ENCODE measurements around the gene OR4N2. TPM values are rescaled to one million over a fixed set of nuclear protein-coding genes. Genes with fewer than 3 reads are reported as not detected.
"Not testable (repeated sequence)": the region's sequence is repeated elsewhere in the genome, so short reads cannot be mapped to it uniquely, and the experiment has no call there.

Gene OR4N2
- total RNA-seq, 1 donor from 2014 or later: not detected

DNA sequence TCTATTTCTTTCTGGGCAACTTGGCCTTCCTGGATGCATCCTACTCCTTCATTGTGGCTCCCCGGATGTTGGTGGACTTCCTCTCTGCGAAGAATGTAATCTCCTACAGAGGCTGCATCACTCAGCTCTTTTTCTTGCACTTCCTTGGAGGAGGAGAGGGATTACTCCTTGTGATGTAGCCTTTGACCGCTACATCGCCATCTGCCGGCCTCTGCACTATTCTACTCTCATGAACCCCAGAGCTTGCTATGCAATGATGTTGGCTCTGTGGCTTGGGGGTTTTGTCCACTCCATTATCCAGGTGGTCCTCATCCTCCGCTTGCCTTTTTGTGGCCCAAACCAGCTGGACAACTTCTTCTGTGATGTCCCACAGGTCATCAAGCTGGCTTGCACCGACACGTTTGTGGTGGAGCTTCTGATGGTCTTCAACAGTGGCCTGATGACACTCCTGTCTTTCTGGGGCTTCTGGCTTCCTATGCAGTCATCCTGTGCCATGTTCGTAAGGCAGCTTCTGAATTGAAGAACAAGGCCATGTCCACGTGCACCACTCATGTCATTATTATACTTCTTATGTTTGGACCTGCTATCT, 7.0 kb upstream of the OR4N2 start:
- not testable (repeated sequence) for H3K4me3 ChIP-seq (ENCODE audit: low read length in 3 of 3); H3K27me3 ChIP-seq (ENCODE audit: control insufficient read depth in 3 of 3, insufficient read depth in 3 of 3, low read length in 3 of 3); H3K36me3 ChIP-seq (ENCODE audit: control insufficient read depth in 3 of 3, insufficient read depth in 3 of 3, low read length in 3 of 3); H3K9ac ChIP-seq (ENCODE audit: low read depth in 1 of 3, low read length in 3 of 3); H3K4me1 ChIP-seq (ENCODE audit: control insufficient read depth in 3 of 3, insufficient read depth in 3 of 3, low read length in 3 of 3); H3K27ac ChIP-seq (ENCODE audit: low read depth, low read length); H3K9me3 ChIP-seq (ENCODE audit: control insufficient read depth in 3 of 3, low read length in 3 of 3)

DNA sequence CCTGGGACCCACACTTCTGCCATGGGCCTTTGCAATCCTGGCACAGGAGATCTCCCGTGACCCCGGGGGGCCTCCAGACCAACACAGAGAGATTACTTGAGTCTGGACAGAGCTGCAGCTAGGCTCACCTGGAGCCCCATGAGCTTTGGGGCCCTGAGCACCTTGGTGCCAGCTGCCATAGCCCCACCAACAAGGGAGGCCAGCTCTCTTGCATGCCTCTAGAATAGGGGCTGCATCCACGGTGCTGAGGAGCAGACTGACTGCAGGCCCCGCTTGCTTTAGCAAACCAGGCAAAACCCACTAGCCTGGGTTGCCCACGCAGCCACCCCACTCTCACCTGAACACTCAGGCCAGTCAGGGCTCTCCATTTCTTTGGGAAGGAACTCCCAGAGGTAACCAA, 3.7 kb upstream of the OR4N2 start:
- Histone ChIP-seq H3K9ac (ENCODE audit: low read depth in 1 of 3, low read length in 3 of 3) (no peak overlapping the region), H3K27ac (ENCODE audit: low read depth, low read length) (no peak overlapping the region), H3K4me1 (ENCODE audit: control insufficient read depth in 3 of 3, insufficient read depth in 3 of 3, low read length in 3 of 3) (no peaks in the 10 kb centered on the region), H3K27me3 (ENCODE audit: control insufficient read depth in 3 of 3, insufficient read depth in 3 of 3, low read length in 3 of 3) (no peaks in the 10 kb centered on the region), H3K36me3 (ENCODE audit: control insufficient read depth in 3 of 3, insufficient read depth in 3 of 3, low read length in 3 of 3) (no peaks in the 10 kb centered on the region), H3K4me3 (ENCODE audit: low read length in 3 of 3) (no peak overlapping the region), H3K9me3 (ENCODE audit: control insufficient read depth in 3 of 3, low read length in 3 of 3) (peaks cover 0 to 4% (median 2%) of the 10 kb centered on the region in 3 donors)

DNA sequence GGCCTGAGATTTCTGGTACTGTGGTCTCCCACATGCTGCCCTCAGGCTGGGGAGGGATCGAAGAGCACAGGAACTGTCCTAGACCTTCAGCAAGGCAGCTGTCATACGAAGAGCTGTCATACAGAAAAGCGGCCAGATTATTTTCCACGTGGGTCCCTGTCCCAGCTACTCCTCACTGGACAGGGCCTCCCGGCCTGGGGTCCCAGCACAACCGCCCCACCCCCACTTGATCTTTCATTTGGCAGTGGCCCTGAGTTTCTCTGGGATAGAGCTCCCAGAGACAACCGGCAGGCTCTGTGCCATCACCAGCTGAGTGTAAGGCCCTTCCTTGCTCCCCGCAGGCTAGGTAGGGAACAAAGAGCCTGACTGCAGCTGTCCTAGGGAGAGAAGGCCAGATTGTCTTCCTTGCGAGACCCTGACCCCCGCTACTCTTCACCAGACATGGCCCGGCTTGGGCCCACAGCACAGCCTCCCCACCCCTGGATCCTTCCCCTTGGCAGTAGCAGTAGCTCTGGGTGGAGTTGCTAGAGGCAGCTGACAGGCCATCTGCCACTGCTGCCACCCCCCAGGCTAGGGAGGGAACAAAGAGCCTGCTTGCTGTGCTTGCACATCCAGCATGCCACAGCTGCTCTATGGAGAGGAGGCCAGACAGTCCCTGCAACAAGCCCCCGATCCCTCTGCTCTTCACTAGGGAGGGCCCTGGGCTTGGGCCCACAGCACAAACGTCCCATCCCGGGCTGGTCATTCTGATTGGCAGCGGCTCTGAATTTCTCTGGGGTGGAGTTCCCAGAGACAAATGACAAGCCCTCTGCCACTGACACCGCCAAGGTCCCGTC, 3.1 kb upstream of the OR4N2 start:
- H3K36me3 ChIP-seq (ENCODE audit: control insufficient read depth in 3 of 3, insufficient read depth in 3 of 3, low read length in 3 of 3): no peaks in the 10 kb centered on the region
- H3K4me3 ChIP-seq (ENCODE audit: low read length in 3 of 3): no peak overlapping the region
- no peak overlapping the region for H3K9ac ChIP-seq (ENCODE audit: low read depth in 1 of 3, low read length in 3 of 3)
- H3K27ac ChIP-seq (ENCODE audit: low read depth, low read length): no peak overlapping the region
- H3K4me1 ChIP-seq (ENCODE audit: control insufficient read depth in 3 of 3, insufficient read depth in 3 of 3, low read length in 3 of 3): no peaks in the 10 kb centered on the region
- H3K9me3 ChIP-seq (ENCODE audit: control insufficient read depth in 3 of 3, low read length in 3 of 3): peaks cover 0 to 4% (median 2%) of the 10 kb centered on the region in 3 donors
- no peaks in the 10 kb centered on the region for H3K27me3 ChIP-seq (ENCODE audit: control insufficient read depth in 3 of 3, insufficient read depth in 3 of 3, low read length in 3 of 3)

DNA sequence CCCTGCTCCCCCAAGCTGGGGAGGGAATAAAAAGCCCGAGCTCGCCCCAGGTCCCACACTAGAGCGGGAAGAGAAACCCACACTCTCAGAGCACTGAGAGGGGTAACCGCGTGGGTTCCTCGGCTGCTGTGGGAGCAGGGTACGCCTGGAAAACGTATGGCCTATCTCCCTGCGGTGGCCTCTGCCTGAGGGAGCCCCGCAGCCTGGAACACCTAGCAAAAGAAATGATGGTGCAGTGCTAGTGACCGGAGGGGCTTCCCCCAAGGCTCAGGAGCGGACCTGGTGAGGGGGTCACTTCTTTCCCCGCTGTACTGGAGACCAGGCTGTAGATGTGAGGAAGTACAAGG, 2.5 kb upstream of the OR4N2 start:
- Histone ChIP-seq H3K27me3 (ENCODE audit: control insufficient read depth in 3 of 3, insufficient read depth in 3 of 3, low read length in 3 of 3) (no peaks in the 10 kb centered on the region), H3K9ac (ENCODE audit: low read depth in 1 of 3, low read length in 3 of 3) (no peak overlapping the region), H3K4me1 (ENCODE audit: control insufficient read depth in 3 of 3, insufficient read depth in 3 of 3, low read length in 3 of 3) (no peaks in the 10 kb centered on the region), H3K36me3 (ENCODE audit: control insufficient read depth in 3 of 3, insufficient read depth in 3 of 3, low read length in 3 of 3) (no peaks in the 10 kb centered on the region), H3K4me3 (ENCODE audit: low read length in 3 of 3) (no peak overlapping the region), H3K27ac (ENCODE audit: low read depth, low read length) (no peak overlapping the region), H3K9me3 (ENCODE audit: control insufficient read depth in 3 of 3, low read length in 3 of 3) (peaks cover 0 to 4% (median 2%) of the 10 kb centered on the region in 3 donors)

DNA sequence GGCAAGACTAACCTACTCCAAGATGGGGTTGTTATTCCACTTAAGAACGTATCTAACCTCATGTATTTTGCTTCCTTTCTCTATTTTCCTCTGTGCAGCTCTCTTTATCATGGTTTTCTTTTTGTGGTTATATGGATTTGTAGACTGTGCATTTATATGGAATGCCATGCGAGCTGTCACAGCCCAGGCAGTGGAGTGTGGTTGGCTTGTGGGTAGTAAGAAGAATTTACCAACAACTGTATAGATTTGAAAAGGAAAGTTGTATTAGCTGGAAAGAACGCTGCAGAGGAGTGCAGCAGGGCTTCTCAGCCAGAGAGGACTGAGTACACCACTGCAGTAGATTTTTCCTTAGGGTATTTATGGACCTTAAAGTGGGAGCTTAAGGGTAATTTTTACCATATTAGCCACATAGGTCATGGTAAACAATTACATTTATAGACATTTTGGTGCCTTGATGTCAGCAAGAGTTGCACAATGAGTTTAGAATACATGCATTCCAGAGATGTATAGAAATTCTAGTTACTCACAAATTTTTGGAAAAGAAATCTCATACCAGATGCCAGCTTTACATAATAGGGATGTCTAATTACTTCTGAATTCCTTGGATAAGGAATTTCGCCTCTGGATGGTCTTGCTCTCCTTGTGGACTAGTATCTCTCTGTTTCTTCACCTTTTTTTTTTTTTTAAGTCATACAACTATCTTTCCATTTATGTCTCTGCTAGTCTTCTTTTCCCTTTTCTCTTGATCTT, 9.8 kb downstream of the OR4N2 start:
- not testable (repeated sequence) for H3K27ac ChIP-seq (ENCODE audit: low read depth, low read length); H3K36me3 ChIP-seq (ENCODE audit: control insufficient read depth in 3 of 3, insufficient read depth in 3 of 3, low read length in 3 of 3); H3K4me3 ChIP-seq (ENCODE audit: low read length in 3 of 3); H3K4me1 ChIP-seq (ENCODE audit: control insufficient read depth in 3 of 3, insufficient read depth in 3 of 3, low read length in 3 of 3); H3K9ac ChIP-seq (ENCODE audit: low read depth in 1 of 3, low read length in 3 of 3); H3K27me3 ChIP-seq (ENCODE audit: control insufficient read depth in 3 of 3, insufficient read depth in 3 of 3, low read length in 3 of 3); H3K9me3 ChIP-seq (ENCODE audit: control insufficient read depth in 3 of 3, low read length in 3 of 3)

DNA sequence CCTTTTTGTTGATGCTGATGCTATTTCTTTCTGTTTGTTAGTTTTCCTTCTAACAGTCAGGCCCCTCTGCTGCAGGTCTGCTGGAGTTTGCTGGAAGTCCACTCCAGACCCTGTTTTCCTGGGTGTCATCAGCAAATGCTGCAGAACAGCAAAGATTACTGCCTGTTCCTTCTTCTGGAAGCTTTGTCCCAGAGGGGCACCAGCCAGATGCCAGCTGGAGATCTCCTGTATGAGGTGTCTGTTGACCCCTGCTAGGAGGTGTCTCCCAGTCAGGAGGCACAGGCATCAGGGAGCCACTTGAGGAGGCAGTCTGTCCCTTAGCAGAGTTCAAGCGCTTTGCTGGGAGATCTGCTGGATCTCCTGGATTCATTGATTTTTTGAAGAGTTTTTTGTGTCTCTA, 16.3 kb downstream of the OR4N2 start:
- H3K4me3 ChIP-seq (ENCODE audit: low read length in 3 of 3); H3K4me1 ChIP-seq (ENCODE audit: control insufficient read depth in 3 of 3, insufficient read depth in 3 of 3, low read length in 3 of 3); H3K27ac ChIP-seq (ENCODE audit: low read depth, low read length); H3K9ac ChIP-seq (ENCODE audit: low read depth in 1 of 3, low read length in 3 of 3); H3K36me3 ChIP-seq (ENCODE audit: control insufficient read depth in 3 of 3, insufficient read depth in 3 of 3, low read length in 3 of 3); H3K27me3 ChIP-seq (ENCODE audit: control insufficient read depth in 3 of 3, insufficient read depth in 3 of 3, low read length in 3 of 3); H3K9me3 ChIP-seq (ENCODE audit: control insufficient read depth in 3 of 3, low read length in 3 of 3): not testable (repeated sequence)

DNA sequence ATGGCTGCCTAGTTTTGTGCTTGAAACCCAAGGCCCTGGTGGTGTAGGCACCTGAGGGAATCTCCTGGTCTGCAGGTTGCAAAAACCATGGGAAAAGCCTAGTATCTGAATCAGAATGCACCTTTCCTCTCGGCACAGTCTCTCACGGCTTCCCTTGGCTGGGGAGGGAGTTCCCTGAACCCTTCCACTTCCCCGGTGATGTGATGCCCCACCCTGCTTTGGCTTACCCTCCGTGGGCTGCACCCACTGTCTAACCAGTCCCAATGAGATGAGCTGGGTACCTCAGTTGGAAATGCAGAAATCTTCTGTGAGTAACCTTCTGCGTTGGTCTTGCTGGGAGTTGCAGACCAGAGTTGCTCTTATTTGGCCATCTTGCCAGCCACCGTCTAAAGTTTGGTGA, 17.4 kb downstream of the OR4N2 start:
- H3K27me3 ChIP-seq (ENCODE audit: control insufficient read depth in 3 of 3, insufficient read depth in 3 of 3, low read length in 3 of 3); H3K36me3 ChIP-seq (ENCODE audit: control insufficient read depth in 3 of 3, insufficient read depth in 3 of 3, low read length in 3 of 3); H3K9me3 ChIP-seq (ENCODE audit: control insufficient read depth in 3 of 3, low read length in 3 of 3); H3K27ac ChIP-seq (ENCODE audit: low read depth, low read length); H3K9ac ChIP-seq (ENCODE audit: low read depth in 1 of 3, low read length in 3 of 3); H3K4me3 ChIP-seq (ENCODE audit: low read length in 3 of 3); H3K4me1 ChIP-seq (ENCODE audit: control insufficient read depth in 3 of 3, insufficient read depth in 3 of 3, low read length in 3 of 3): not testable (repeated sequence)

DNA sequence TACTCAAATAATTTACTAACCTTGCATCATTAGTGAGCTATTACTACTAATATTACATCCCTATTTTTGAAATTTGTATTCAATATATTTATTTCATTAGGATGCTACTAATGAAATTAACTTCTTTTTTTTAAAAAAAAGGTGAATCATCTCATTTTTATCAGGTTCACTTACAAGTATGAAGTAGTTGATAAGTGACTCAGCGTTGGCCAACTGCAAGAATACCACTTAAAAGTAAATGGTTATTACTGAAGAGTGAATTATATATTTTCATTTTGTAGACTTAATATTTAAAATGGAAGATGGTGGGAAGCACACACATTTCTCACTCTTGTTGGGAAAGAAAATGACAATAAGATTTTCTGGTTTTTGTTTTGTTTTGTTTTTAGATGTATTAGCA, 19.6 kb downstream of the OR4N2 start:
- no peak overlapping the region for H3K9ac ChIP-seq (ENCODE audit: low read depth in 1 of 3, low read length in 3 of 3)
- H3K27ac ChIP-seq (ENCODE audit: low read depth, low read length): no peak overlapping the region
- no peaks in the 10 kb centered on the region for H3K27me3 ChIP-seq (ENCODE audit: control insufficient read depth in 3 of 3, insufficient read depth in 3 of 3, low read length in 3 of 3)
- H3K36me3 ChIP-seq (ENCODE audit: control insufficient read depth in 3 of 3, insufficient read depth in 3 of 3, low read length in 3 of 3): no peaks in the 10 kb centered on the region
- H3K4me3 ChIP-seq (ENCODE audit: low read length in 3 of 3): no peak overlapping the region
- H3K9me3 ChIP-seq (ENCODE audit: control insufficient read depth in 3 of 3, low read length in 3 of 3): peaks cover 0 to 3% (median 0%) of the 10 kb centered on the region in 3 donors
- no peaks in the 10 kb centered on the region for H3K4me1 ChIP-seq (ENCODE audit: control insufficient read depth in 3 of 3, insufficient read depth in 3 of 3, low read length in 3 of 3)

DNA sequence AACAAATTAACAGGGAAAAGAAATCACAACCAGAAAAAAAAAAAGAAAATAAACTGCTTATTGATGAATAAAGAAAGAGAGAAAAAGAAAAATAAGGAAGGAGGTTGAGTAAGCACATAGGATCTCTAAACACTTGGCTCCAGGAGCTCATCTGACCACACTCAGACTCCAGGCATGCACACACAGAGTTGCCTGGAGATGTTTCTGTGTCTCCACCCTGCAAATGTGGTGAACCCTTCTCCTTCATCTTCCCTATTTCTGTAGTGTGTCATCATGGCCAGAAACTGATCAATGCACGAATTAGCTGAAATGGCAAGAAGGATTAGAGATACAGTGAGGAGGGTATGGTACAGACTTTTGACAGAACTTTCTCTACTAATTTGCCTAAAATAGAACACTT, 20.2 kb downstream of the OR4N2 start:
- Histone ChIP-seq H3K36me3 (ENCODE audit: control insufficient read depth in 3 of 3, insufficient read depth in 3 of 3, low read length in 3 of 3) (no peaks in the 10 kb centered on the region), H3K4me3 (ENCODE audit: low read length in 3 of 3) (no peak overlapping the region), H3K27ac (ENCODE audit: low read depth, low read length) (no peak overlapping the region), H3K9me3 (ENCODE audit: control insufficient read depth in 3 of 3, low read length in 3 of 3) (peaks cover 0 to 3% (median 0%) of the 10 kb centered on the region in 3 donors), H3K4me1 (ENCODE audit: control insufficient read depth in 3 of 3, insufficient read depth in 3 of 3, low read length in 3 of 3) (no peaks in the 10 kb centered on the region), H3K27me3 (ENCODE audit: control insufficient read depth in 3 of 3, insufficient read depth in 3 of 3, low read length in 3 of 3) (no peaks in the 10 kb centered on the region), H3K9ac (ENCODE audit: low read depth in 1 of 3, low read length in 3 of 3) (no peak overlapping the region)

DNA sequence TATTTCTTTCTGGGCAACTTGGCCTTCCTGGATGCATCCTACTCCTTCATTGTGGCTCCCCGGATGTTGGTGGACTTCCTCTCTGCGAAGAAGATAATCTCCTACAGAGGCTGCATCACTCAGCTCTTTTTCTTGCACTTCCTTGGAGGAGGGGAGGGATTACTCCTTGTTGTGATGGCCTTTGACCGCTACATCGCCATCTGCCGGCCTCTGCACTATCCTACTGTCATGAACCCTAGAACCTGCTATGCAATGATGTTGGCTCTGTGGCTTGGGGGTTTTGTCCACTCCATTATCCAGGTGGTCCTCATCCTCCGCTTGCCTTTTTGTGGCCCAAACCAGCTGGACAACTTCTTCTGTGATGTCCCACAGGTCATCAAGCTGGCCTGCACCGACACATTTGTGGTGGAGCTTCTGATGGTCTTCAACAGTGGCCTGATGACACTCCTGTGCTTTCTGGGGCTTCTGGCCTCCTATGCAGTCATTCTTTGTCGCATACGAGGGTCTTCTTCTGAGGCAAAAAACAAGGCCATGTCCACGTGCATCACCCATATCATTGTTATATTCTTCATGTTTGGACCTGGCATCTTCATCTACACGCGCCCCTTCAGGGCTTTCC, 24.2 kb downstream of the OR4N2 start:
- not testable (repeated sequence) for H3K27me3 ChIP-seq (ENCODE audit: control insufficient read depth in 3 of 3, insufficient read depth in 3 of 3, low read length in 3 of 3); H3K27ac ChIP-seq (ENCODE audit: low read depth, low read length); H3K9ac ChIP-seq (ENCODE audit: low read depth in 1 of 3, low read length in 3 of 3); H3K36me3 ChIP-seq (ENCODE audit: control insufficient read depth in 3 of 3, insufficient read depth in 3 of 3, low read length in 3 of 3); H3K4me1 ChIP-seq (ENCODE audit: control insufficient read depth in 3 of 3, insufficient read depth in 3 of 3, low read length in 3 of 3); H3K9me3 ChIP-seq (ENCODE audit: control insufficient read depth in 3 of 3, low read length in 3 of 3); H3K4me3 ChIP-seq (ENCODE audit: low read length in 3 of 3)
